Femur (tissue), 1 donor: ENCODE results near the gene ITPK1.

ENCODE experiments used
- DNase-seq: peaks from one replicate; pipeline ENCODE4 v3.0.0-alpha.2; 2017

The ITPK1 gene

DNA sequence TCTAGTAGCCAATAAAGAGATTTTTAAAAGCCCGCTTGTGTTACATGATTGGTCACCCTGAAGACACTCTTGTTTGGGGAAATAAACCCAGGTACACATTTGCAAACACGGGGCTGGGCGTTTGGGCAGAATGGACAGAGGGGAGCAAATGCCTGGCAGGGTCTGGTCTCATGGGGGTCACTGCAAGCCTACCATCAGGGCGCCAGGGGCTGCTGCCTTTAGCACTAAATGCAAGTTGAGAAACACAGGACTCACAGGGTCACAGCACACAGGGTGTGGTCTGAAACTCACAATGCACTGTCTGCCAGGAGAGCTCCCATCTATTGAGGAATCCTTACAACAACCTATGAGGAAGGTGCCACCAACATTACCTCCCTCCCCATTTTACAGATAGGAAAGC lies 130.2 kb downstream of the ITPK1 start:
- DNase-seq: no peak

DNA sequence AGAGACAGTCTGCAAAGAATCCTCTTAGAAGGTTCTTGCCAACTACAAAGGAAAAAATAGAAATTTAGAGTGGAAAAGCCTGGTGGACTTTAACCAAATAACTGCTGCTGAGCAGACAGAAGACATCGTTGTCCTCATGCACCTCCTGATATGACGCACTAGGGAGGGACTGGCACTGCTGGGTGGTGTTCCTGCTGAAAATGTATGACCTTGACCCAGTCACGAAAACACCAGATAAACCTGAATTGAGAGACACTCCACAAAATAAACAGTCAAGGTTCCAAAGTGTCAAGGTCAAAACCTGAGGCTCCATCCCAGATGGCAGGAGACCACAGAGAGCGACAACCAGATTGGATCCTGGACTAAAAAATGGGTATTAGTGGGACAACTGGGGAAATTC lies 130.8 kb downstream of the ITPK1 start:
- no peak for DNase-seq

DNA sequence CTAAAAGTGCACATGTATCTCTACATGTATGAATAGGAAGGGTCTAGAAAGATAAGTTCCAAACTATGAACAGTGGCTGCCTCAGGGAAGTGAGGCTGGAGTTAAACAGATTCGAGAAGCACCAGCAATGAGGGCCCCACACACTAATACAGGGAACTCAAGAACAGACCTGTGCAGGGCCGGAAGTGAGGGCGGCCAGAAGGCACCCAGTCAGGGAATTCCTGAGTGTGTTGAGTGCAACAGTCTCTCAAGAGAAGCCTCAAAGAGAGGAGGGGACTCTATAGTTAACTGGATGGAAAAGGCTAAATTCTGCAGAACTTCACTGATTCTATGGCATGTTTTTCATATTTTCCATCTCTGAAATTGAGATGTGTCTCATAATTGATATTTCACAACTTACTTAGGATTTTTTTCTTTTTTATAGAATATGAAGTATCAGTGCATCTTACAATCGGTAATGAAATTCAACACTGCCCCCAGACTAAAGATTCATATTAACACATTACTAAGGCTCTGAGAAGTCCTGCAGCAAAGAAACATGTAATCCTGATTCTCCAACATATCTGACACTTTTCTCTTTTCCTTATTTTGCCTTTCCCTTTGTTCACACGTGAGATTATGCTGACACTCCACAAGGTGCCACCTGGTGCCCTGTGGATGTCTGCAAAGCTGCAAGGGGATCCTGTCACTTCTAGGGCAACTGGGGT lies 131.5 kb downstream of the ITPK1 start:
- no peak for DNase-seq

DNA sequence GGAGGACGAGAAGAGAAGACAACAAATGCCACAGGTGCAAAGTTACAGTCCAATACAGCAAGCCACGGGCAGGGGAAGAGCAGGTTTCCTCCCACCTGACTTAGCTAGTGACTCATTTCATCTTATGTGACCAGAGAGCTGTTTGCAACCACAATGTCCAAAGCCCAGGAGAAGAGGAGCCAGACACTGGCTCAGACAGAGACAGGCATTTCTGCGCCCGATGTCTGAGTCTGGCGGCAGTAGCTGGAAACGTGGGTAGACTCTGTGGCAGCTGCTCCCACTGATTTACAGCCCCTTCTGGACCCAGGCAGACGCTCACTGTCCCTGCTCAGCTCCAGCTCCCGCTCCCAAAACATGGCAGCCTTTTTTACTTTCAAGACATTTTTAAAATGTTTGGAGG lies 132.8 kb downstream of the ITPK1 start:
- no peak for DNase-seq

DNA sequence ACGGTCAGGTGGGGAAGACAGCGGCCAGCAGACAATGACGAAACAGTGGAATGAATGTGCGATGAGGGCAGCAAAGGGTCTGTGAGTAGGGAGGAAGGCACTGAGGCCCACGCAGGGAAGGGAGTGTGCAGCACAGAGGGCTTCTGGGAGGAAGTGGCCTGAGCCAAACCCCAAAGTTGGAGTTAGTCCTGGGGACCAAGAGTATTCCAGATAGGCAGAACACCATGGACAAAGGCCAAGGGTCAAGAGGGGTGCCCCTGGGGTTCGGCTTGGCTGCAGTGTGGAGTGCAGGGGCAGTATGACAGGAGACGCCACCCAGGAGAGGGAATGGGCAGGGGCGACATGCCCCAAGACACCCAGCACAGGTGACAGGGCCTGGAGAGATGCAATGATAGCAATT lies 134.0 kb downstream of the ITPK1 start:
- no peak for DNase-seq

DNA sequence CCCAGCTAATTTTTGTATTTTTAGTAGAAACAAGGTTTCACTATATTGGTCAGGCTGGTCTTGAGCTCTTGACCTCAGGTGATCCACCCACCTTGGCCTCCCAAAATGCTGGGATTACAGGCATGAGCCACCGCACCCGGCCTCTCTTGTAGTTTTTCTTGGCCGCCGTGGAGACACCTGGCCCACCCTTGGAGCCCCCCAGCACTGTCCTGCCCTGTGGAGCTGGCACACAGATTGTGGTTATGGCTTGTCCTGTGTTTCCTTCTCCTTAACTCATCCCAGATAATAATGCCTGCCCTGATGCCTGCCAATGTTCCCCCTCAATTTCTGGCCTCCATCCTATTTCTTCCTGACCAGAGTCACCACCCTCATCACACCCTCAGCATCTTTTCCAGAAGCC lies 134.9 kb downstream of the ITPK1 start:
- DNase-seq: no peak

DNA sequence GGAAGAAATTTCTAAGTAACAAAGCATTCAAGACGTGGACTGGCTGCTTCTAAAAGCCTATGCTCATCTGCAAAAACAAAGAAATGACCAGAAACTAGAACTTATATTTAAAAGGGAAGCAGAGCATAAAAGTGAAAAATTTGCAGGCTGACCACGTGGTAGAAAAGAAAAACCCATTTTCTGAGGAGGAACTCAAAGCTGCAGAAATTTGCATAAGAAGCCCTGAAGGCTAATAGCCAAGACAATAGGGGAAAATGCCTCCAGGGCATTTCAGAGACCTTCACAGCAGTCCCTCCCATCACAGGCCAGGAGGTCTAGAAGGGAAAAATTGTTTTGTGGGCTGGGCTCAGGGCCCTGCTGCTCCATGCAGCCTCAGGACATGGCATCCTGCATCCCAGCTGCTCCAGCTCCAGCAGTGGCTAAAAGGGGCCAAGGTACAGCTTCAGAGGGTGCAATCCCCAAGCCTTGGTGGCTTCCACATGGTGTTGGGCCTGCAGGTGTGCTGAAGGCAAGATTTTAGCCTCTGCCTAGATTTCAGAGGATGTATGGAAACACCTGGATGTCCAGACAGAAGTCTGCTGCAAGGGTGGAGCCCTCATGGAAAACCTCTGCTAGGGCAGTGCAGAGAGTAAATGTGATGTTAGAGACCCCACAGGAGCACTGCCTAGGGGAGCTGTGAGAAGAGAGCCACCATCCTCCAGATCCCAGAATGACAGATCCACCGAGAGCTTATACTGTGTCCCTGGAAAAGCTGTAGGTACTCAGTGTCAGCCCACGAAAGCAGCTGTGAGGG lies 137.3 kb downstream of the ITPK1 start:
- no peak for DNase-seq

DNA sequence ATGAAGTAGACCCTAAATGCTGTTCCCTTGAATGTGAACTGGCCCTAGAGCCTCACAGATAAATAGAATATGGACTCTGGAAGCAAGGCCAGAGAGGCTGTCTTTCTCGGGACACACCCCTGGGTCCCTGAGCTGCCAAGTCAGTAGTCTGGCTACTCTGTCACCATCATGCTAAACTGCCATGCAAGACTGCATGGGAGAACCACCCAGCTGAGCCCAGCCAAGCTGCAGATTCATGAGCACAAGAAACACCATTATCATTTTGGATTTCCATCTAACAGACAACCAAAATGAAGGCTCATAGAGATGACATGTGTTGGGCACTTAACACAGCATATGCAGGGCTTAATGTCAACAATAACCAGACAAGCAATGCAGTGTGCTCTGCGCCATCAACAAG lies 139.5 kb downstream of the ITPK1 start:
- DNase-seq: no peak

DNA sequence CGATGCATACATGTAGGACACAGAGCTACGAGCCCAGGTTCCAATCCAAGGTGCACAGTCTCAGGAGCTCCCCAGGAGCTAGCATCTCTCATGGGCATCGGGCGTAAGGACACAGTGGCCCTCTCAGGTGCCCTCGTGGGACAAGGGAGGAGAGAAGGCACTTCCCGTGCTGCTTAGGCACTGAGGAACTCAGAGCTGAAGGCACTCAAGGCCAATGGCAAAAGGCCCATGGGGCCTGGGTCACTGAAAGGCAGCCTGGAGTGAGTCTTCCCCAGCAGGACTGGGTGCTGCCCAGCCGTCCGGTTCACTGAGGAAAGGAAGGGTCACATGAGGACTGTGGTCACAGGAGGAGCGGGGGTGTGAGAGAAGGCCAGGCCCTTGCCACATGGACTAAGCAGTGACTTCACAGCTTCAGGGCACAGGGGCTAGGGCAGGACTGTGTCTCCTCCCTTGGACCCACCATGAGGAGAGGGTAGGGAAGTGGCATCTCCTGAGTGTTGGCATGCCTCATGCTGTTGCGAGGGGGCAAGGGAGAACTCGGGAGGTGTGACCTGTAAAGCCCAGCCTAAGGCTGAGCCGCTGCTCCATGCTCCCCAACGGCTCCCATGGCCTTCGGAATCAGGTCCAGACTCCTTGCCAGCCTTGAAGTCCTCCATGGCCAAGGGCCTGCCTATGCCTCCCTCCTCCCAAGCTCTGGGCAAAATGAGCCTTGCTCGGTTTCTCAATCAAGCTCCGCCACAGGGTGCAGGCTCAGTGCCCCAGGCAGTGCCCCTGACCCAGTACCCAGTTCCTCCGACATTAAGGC lies 141.0 kb downstream of the ITPK1 start:
- no peak for DNase-seq

DNA sequence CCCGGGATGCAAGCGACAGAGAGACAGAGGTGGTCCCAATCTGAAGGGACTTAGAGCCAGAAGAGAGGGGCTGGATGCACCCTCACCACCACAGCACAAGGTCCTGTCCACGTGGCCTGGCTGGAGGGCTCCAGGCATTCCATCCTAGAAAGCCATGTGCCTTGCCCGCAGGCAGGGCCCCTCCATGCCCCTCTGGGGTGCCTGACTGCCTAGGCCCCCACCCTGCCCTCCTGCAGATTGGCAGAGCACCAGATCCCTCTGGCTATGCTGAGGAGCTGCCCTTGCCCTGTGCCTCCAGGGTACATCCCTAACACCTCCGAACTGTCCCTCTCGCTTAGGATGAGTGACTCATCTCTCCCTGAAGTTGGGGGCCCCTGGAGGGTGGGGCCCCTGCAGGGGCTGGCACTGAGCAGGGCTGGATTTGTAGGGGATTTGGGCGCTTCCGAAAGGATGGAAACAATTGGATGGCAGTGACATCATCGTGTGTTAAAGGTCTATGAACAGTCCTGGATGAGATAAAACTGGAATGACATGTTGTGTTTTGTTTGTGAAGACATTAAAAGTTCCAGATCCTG lies 141.8 kb downstream of the ITPK1 start:
- no peak for DNase-seq

DNA sequence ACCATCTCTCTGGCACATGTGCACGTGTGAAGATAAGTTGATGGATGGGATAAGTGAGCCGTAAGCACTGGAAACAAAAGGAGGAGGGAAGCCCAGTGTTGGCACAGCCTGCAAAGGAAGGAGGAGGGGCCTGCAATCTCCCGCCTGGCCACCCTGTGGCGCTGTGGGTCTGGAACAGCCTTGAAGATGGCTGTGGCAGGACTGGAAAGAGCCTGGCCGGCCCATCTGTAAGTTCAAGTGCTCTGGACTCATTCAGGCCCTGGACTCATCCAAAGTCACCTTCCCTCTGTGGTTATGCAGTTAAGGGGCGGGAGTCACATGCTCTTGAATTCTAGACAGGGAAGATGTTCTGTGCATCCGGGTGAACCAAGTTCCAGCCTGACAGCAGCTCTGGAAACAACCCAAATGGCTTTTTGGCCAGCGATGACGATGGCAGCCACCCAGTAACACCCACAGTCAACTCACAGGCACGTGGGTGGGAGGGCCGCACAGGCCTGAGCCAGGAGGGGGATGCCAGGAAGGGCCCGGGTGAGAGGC lies 142.4 kb downstream of the ITPK1 start:
- DNase-seq: peak; percentile 57

DNA sequence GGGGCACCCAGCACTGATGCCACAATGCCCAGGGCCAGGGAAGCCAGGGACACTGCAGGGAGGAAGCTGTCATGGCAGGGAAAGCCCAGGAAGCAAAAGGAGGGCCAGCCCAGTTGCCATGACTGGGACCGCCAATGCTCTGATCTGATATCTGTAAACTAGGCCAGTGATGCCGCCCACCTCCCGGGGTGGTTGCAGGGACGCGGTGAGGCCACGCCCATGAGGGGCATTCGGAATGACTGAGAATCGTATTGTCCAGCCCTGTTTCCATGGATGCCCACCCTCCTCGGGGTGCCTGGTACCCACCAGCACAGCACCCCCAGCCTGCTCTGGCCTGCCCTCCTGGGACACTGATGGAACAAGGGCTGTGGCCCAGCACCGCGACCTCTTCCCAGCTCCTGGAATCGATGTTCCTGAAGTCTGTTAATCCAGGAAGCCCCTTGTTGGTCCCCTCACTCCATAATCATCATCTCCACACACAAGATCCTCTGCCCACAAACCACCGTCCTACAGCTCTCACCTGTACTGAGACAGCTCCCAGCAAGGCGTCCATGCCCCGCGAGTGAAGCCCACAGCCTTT lies 144.0 kb downstream of the ITPK1 start:
- no peak for DNase-seq

DNA sequence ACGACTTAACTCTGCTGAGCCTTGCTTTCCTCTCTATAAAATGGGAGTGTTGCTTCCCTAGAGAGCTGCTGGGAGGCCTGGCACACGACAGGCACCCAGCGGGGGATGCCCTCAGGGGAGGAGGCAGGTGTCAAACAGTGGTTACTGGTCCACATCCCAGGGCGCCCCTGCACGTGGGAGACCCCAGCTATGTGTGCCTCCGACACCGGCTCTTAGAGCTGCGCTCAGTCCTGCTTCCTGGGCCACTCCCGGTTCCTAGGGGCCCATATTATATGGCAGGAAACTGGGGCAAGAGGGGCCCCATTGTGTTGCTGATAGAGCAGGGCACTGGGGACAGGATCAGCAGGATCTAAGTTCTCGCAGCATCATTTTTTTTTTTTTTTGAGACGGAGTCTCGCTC lies 145.5 kb downstream of the ITPK1 start:
- DNase-seq: no peak

DNA sequence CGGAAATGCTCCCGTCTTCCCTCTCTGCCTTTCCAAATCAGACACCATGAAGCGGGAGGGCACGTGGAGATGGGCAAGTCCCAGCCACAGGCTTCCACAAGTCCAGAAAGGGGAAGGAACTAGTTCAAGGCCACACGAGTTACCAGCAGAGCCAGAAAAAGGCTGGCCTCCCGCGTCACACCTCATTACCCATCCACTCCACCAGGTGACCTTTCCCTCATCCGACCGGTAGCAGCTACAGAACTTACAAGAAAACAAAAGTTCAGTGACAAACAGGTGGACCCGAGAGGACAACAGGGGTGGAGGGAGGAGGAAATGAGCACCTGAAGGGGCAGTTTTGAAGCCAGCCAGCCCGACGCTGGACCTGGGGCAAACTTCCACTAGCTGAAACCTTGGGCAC lies 145.9 kb downstream of the ITPK1 start:
- DNase-seq: no peak

DNA sequence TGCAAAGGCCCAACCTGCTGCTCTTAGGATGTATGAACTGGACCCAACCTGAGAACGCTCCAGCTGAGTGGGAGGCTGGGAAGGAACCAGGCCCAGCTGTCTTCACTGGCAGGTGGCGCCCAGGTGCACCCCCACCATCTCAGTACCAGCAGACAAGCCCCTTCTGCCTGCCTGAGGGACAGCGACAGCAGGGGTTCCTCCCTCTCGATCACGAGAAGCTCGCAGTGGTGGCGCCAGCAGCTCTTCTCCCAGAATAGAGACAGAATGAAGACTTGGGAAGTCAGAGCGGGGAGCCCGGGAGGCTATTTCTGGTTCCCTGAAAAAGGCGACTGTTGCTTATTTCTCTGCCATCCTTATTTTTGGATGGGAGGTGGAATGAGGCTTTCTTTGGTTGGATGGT lies 146.3 kb downstream of the ITPK1 start:
- DNase-seq: no peak

DNA sequence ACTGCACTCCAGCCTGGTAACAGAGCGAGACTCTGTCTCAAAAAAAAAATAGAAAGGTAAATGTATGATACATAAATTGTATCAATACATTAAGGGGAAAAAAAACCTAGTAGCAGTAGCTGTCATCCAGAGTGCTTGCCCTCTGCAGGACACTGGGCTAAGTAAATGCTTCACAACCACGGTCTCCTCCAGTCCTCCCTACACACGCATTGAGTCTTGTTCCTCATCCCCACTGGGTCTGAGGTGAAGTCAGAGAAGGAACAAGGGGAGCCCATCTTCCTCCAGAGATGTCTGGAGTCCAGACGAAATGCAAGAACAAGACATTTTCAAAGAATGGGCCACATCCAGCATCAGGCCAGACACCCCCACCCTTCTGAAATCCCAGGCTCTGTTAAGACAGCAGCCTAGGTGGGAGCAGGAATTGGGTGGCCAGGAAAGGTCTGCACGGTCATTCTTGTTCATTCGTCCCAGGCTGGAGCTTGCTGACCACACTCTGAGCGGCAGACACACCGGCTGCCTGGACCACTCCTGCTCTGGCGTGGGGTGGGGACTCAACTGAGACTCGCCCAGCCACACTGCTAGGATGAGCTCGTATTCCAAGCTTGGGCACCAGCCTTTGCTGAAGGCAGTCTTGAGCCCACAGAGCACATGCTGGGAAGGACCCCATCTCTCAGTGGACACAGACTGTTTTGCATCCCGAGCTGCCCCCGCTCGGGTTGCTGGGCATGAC lies 147.3 kb downstream of the ITPK1 start:
- no peak for DNase-seq

DNA sequence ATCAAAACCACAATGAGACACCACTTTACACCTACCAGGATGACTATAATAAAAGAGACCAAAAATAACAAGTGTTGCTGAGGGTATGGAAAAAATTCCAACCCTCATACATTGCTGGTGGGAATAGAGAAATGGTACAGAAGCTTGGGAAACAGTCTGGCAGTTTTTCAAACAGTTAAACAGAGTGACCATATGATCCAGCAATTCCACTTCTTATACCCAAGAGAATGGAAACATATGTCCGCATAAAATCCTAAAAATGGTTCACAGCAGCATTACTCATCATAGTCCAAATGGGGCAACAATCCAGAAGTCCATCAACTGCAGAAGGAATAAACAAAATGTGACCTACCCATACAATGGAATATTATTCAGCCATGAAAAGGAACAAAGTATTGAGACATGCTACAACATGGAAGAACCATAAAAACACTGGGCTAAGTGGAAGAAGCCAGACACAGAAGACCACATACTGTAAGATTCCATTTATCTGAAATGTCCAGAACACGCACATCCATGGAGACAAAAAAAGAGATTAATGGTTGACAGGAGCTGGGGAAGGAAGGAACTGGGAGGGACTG lies 148.3 kb downstream of the ITPK1 start:
- no peak for DNase-seq

DNA sequence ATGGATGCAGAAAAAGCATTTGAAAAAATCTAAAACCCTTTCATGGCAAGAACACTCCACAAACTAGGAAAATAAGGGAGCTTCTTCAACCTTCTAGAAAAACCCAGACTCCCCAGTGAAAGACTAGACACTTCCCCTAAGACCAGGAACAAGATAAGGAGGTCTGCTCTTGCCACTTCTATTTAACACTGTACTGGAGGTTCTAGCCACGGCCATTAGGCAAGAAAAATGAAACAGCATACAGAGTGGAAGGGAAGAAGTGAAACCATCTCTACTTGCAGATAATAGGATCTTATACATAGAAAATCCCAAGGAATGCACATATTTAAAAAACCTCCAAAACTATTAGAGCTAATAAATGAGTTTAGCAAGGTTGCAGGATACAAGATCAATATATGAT lies 150.4 kb downstream of the ITPK1 start:
- DNase-seq: no peak

DNA sequence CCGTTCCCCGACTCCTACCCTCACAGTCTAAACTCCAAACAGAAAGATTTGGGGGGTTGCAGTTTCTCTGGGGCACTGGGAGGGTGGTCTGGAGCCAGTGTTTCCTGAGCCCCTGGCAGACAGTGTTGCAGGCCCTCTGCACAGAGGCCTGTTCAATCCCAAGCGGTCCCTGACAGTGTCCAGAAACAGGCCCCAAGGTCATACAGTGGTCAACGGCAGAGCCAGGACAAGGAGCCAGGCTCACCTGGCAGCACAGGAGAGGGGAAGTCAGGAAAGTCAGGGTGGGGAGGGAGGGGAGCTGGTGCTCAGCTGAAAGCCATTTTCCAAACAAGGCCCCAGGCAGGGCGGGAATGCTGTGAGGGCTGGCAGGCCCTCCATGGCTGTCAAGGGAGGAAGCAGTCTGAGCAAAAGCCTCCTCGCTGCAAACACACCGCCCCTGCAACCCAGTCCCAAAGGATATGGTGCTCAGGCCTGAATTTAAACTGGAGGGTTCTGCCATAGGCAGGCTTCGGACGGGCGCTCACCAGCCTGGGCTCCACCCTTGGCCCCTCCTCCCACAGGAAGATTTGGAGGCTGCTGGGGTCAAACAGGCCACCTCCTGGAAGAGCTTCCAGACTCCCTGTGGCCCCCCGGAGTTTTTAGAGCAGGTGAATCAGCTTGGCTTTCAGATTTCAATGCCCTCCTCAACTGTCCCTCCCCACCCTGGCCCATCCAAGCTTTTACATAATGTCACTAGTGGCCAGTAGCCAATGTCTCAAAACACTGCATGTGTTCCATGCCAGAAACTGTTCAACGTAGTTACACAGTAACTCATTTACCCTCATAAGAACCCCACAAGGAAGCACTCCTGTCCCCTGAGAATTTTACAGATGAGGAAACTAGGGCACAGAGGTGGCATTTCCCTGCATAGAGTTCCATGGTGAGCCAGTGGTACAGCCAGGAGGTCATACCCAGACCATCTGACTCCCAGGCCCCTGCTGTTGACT lies 151.3 kb downstream of the ITPK1 start:
- DNase-seq: no peak
